ENCODE measurements around the gene GABBR1.

DNA sequence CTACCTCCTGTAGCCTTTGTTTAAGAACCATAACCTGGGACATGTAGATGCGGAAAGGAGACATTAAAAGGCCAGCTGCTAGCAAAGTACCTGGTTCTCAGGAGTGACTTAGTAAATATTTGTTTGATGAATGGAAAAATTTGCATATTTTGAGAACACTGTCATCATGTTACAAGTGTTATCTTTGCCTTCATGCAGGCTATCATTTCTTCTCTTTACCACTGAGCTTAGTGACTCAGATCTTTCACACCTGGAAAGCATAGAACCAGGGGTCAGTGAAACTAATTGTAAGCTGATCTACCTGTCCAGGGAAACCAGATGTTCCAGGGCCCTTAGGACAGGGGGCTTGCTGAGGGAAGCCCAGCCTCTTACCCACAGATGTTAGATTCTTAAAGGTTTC, 42.6 kb upstream of the GABBR1 start:
- TF ChIP-seq, protein P1, sequence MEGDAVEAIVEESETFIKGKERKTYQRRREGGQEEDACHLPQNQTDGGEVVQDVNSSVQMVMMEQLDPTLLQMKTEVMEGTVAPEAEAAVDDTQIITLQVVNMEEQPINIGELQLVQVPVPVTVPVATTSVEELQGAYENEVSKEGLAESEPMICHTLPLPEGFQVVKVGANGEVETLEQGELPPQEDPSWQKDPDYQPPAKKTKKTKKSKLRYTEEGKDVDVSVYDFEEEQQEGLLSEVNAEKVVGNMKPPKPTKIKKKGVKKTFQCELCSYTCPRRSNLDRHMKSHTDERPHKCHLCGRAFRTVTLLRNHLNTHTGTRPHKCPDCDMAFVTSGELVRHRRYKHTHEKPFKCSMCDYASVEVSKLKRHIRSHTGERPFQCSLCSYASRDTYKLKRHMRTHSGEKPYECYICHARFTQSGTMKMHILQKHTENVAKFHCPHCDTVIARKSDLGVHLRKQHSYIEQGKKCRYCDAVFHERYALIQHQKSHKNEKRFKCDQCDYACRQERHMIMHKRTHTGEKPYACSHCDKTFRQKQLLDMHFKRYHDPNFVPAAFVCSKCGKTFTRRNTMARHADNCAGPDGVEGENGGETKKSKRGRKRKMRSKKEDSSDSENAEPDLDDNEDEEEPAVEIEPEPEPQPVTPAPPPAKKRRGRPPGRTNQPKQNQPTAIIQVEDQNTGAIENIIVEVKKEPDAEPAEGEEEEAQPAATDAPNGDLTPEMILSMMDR (IDR thresholded peaks at IDR 0.05) = no peak
- TF ChIP-seq POLR2A (IDR thresholded peaks at IDR 0.05) = no peak
